VCaP (cell line): ENCODE measurements around the gene ZNF732.
"Not testable (repeated sequence)": the region's sequence is repeated elsewhere in the genome, so short reads cannot be mapped to it uniquely, and the experiment has no call there.

Experiments
- H3K27ac ChIP-seq: fragments of 450-650 bp; 2 replicates; pipeline ENCODE4 v1.5.1; 2017
- TF ChIP-seq, protein P1 (sequence below): fragments of 450-650 bp; conservative IDR thresholded peaks from 2 replicates; pipeline ENCODE4 v1.5.1; 2017; ENCODE audit warnings: mild to moderate bottlenecking, moderate library complexity

The ZNF732 gene

DNA sequence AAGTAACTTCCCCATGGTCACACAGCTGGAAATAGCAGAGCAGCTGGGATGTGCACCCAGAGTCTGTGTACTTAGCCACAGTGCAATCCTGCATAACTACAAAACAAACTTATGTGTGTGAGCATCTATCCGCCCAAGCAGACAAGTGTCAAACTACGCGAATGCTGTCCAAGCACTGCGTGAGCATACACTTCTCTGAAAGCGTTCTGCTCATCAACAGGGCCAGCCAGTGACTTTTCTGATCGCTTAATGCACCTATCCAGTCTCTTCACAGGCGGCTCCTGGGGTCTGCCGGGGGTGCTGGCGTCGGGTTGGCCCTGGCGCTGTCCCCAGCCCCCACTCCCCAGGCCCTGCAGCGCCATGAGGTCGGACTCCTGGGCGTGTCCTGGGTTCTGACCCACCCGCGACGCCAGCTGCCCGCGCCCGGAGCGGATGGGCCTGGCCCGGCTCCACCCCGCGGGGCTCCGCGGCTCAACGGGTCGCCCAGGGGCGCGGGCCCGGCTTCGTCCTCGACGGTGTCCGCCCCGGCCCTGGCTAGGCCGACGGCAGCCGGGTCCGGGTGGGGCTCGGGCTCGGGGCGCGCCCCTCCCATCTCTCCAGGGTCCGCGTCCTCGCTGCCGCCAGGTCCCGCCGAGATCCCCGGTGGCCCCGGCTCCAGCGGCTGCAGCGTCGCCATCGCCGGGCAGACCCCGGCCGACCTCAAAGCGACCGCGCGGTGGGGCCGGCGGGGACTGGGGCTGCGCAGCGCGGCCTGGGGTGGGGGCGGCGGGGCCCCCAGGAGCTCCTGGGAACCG lies 31.0 kb upstream of the ZNF732 start:
- TF ChIP-seq, protein P1, sequence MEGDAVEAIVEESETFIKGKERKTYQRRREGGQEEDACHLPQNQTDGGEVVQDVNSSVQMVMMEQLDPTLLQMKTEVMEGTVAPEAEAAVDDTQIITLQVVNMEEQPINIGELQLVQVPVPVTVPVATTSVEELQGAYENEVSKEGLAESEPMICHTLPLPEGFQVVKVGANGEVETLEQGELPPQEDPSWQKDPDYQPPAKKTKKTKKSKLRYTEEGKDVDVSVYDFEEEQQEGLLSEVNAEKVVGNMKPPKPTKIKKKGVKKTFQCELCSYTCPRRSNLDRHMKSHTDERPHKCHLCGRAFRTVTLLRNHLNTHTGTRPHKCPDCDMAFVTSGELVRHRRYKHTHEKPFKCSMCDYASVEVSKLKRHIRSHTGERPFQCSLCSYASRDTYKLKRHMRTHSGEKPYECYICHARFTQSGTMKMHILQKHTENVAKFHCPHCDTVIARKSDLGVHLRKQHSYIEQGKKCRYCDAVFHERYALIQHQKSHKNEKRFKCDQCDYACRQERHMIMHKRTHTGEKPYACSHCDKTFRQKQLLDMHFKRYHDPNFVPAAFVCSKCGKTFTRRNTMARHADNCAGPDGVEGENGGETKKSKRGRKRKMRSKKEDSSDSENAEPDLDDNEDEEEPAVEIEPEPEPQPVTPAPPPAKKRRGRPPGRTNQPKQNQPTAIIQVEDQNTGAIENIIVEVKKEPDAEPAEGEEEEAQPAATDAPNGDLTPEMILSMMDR: no peak
- peak overlapping the region; percentile 91 for H3K27ac ChIP-seq

DNA sequence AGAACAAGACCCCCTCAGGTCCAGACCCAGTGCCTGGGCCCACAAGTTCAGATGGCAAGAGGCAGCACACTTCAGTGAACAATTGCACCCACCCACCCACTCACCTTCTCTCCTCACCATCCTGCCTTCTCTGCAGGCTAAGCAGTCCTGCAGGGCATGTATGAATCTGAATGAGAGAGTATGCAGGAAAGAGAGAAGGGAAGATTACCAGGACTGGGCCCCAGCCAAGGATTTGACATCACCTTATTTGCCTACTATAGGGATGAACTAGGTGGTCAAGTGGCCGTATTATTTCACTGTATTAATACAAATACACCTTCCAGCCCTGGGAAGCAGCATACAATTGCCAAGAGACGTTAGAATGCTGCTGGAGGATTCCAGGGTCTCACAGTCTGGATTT lies 30.2 kb upstream of the ZNF732 start:
- TF ChIP-seq, protein P1: no peak

DNA sequence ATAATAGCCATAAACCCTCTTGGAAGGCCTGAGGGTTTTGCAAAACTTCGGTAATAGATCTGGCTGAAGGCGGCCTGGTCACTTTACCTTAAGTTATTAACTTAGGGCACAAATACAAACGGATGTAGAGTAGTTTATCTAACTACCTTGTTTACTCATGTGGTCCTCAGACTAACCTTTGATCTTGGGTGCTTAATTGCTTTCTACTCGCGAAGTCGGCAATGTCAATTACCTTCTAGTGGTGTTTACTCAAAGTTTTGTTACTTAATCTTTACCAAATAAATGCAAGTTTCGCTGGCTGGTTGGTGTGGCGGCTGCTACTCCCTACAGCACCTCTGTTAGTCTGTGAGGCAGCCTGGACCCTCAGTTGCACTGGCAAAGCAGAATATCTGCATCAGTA lies 23.5 kb upstream of the ZNF732 start:
- TF ChIP-seq, protein P1: no peak
- no peak overlapping the region for H3K27ac ChIP-seq

More for the DNA sequence above, 30.2 kb upstream of the ZNF732 start:
- H3K27ac ChIP-seq: peak overlapping the region; percentile 91

DNA sequence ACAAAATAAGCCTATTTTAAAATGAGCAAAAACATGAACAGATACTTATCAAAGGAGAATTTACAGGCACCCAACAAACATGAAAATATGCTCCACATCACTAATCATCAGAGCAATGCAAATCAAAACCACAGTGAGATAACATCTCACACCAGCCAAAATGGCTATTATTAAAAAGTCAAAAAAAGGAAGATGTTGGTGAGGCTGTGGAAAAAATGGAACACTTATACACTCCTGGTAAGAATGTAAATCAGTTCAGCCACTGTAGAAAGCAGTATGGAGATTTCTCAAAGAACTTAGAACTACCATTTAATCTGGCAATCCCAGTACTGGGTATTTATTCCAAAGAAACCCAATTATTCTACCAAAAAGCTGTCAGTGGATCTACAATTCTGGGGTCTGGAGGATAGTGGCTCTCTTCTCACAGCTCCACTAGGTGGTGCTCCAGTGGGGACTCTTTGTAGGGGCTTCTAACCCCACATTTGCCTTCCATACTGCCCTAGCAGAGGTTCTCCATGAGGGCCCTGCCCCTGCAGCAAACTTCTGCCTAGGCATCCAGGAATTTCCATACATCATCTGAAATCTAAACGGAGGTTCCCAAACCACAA lies 9.1 kb upstream of the ZNF732 start:
- TF ChIP-seq, protein P1: no peak

DNA sequence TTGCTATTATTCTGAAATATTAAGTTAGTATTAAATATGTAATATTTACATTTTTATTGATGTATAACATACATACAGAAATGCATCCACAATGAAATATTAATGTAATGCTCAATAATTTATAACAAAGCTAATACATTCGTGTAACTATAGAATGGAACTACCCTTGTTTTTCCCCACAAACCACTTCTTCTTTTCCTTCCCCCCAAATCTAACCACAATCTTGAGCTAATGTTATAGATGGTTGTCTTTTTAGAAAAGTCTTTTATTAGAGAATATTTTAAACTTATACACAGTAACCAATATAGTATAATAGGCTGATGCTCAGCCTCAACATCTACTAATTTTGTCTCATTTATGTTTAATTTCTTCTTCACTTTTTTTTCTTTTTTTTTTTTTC lies 4.5 kb upstream of the ZNF732 start:
- TF ChIP-seq, protein P1: no peak
- H3K27ac ChIP-seq: no peak overlapping the region

More for the DNA sequence above, 9.1 kb upstream of the ZNF732 start:
- no peak overlapping the region for H3K27ac ChIP-seq

DNA sequence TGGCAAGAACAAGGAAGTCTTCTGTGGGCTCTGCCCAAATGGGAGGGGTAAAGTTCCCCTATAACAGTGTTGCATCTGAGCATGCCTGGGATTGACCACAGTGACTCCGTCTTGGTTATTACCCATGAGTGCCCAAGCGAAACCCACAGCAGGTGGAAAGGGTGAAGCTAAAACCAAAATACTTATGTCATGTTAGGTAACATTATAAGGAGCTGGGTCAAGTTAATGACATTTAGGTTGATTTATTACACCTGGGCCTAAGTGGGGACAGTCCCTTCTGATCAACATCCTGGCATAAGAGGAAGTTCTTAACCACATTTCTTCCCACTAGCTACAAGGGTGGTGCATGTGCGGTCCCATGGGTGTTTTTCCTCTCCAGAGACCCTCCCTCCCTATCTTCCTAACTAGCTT lies 1.3 kb upstream of the ZNF732 start:
- TF ChIP-seq, protein P1: no peak
- H3K27ac ChIP-seq: no peak overlapping the region

DNA sequence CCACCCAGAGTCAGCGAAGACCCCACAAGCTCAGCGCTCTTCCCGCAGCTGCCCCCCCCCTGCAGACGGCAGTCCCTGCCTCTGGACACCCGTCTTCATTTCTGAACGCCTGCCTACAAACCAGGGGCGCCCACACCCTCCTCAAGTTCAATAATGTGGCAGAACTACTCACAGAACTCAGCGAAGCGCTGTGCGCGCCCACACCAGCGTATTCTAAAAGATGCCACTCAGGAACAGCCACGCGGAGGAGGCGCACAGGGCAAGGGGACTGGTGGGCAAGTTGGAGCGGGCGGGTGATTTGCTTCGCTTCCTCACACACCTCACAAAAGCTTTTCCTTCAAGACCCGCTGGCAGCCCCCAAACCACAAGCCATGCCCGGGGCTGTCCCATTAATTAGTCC lies 758 bp downstream of the ZNF732 start:
- not testable (repeated sequence) for H3K27ac ChIP-seq

DNA sequence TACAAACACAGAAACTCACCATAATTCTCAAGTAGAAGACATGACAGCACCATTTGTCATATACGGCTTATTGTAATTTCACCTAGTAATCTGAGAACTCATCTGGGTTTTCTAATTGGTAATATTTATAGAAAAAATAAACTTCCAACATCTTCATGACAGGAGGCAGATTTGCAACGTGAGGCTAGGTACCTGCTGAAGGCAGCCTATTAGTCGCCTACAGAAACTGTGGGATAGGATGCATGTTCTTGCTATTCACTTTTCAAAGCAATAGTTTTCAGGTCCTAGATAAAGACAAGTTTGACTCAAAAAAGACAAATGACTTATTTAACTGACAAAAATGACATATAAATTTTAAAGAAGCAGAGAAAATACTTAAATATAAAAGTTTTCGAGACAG lies 2.9 kb downstream of the ZNF732 start:
- no peak overlapping the region for H3K27ac ChIP-seq
- TF ChIP-seq, protein P1: no peak
